ENCODE data around the gene OR2C1.
A peak's percentile ranks its signal among the peaks of the same experiment; 100 is the strongest.

The OR2C1 gene

DNA sequence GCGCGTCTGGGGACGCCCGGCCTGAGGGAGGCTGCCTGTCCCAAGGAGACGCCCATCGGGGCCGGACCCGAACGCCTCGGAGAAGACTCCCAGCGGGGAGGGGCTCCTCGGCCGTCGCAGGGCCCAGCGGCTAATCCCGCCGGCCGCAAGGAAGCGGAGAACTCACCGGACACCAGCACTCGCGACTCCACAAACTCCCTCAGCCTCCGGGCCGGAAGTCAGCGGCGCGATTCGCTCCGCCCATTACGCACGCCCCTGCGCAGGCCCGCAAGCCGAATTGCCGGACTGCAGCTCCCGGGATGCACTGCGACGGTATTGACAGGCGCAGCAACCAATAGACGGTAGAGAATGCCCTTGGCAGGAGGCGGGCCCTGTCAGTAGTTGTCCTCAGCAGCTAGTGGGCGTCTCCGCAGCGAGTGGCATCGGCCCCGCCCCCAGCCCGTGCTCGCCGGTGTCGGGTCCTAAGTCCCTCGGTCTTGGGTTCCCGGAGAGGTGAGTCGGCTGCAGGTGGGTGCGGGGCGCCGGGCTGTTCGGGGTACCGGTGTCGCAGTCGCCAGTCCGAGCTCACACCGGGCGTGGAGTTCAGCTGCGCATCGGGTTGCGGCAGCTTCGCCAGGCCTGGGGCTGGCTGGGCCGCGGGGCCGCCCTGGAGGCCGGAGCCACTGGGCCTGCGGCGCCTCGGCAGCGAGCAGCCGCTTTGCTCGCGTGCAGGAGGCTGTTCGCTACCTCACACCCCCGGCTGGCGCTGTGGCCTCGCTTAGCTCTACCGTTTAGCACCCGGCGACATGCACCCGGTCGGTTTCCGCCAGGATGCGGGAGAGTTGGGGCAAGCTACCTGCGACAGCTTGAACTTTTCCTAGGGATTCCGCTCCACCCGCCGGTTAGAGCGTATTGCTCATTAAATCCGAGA lies 45.3 kb downstream of the OR2C1 start, which contains the start of the genes ZNF174 and ZSCAN32:
ZNF174 (plus strand) TSS at position 437 of the 910 bp plus-strand sequence. CDS start 790 bp downstream, outside the sequence.
ZSCAN32 (minus strand) TSS at position 226 of the 910 bp plus-strand sequence. CDS start 3,447 bp downstream, outside the sequence.
- peaks cover 3% of the 10 kb centered on the region for H3K9me3 ChIP-seq (ENCODE audit: control insufficient read depth, insufficient read depth, low read length)
- peaks cover 21% of the 10 kb centered on the region for H3K36me3 ChIP-seq (ENCODE audit: control insufficient read depth, insufficient read depth, low read length)
- H3K4me3 ChIP-seq (ENCODE audit: low read depth, low read length): peak within 1 kb of the TSS; percentile 90
- H3K4me1 ChIP-seq (ENCODE audit: control insufficient read depth, insufficient read depth, low read length): no peaks in the 10 kb centered on the region
- no peaks in the 10 kb centered on the region for H3K27me3 ChIP-seq (ENCODE audit: control insufficient read depth, insufficient read depth, low read length)
- H3K9ac ChIP-seq (ENCODE audit: low read depth, low read length): peak within 1 kb of the TSS; percentile 81

DNA sequence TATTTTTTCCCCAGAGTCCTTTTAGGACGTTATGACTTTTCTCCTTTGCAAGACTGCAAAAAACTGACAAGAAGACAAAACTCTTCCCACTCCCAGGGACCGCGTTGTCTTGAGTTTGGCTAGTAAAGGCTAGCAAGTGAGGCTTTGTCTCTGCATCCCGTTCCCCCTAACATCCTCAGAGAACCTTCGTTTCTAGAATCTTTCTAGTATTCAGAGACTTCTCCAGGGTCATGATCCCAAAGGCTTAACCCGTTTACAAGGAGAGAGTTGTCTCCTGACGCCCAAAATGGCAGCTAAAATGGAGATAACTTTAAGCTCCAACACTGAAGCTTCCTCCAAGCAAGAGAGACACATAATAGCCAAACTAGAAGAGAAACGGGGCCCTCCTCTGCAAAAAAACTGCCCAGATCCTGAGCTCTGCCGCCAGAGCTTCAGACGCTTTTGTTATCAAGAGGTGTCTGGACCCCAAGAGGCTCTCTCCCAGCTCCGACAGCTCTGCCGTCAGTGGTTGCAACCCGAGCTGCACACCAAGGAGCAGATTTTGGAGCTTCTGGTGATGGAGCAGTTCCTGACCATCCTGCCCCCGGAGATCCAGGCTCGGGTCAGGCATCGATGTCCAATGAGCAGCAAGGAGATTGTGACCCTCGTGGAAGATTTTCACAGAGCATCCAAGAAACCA lies 46.2 kb downstream of the OR2C1 start:
- H3K4me1 ChIP-seq (ENCODE audit: control insufficient read depth, insufficient read depth, low read length): no peaks in the 10 kb centered on the region
- H3K4me3 ChIP-seq (ENCODE audit: low read depth, low read length): peak overlapping the region; percentile 90
- peaks cover 7% of the 10 kb centered on the region for H3K9me3 ChIP-seq (ENCODE audit: control insufficient read depth, insufficient read depth, low read length)
- peaks cover 18% of the 10 kb centered on the region for H3K36me3 ChIP-seq (ENCODE audit: control insufficient read depth, insufficient read depth, low read length)
- peak overlapping the region; percentile 76 for H3K9ac ChIP-seq (ENCODE audit: low read depth, low read length)
- no peaks in the 10 kb centered on the region for H3K27me3 ChIP-seq (ENCODE audit: control insufficient read depth, insufficient read depth, low read length)
